ENCODE results near the gene CLEC20A. TPM values are rescaled to one million over a fixed set of nuclear protein-coding genes. Genes with fewer than 3 reads are reported as not detected.

The CLEC20A gene
- total and polyA plus RNA-seq, 2 experiments from 2014 or later: not detected

DNA sequence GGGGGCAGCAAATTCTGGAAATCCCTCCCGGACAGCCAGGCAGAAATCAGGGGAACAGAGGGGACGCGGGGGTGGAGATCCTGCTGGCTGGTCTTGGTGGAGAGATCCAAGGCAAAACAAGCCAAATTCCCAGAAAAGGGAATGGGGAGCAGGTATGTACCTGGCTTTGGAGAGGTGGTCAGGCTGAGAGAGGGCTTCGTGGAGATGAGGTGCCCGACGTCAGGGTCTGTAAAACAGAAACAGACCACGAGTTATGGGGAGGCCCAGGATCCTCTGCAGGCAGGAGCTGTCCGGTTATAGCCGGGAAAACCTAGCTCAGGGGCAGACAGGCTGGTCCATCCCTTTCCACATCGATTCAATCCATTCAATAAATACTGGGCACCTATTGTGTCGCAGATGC, 4.4 kb downstream of the CLEC20A start:
- DNase-seq (ENCODE audit: low spot score): no peak

More for the DNA sequence above, 4.4 kb downstream of the CLEC20A start:
- no peak for ATAC-seq
- Histone ChIP-seq H3K4me3 (no peak overlapping the region), H3K27me3 (ENCODE audit: insufficient read depth) (no peaks in the 10 kb centered on the region), H3K4me1 (ENCODE audit: insufficient read depth) (no peaks in the 10 kb centered on the region), H3K79me2 (replicated peaks; ENCODE audit: insufficient read depth) (no peaks in the 10 kb centered on the region), H4K20me1 (replicated peaks; ENCODE audit: insufficient read depth) (no peaks in the 10 kb centered on the region), H3K4me2 (no peak overlapping the region), H3K9me2 (ENCODE audit: insufficient read depth) (no peaks in the 10 kb centered on the region; the same call in 1 of the 2 replicates), H3K36me3 (ENCODE audit: insufficient read depth) (no peaks in the 10 kb centered on the region), H3K27ac (ENCODE audit: low read depth) (no peak overlapping the region), H2AFZ (peak overlapping the region; percentile 56; the same call in 1 of the 2 replicates), H3F3A (replicated peaks; ENCODE audit: low read depth) (0 out of 2 replicates have a peak, but pooled peaks cover 3% of the 10 kb centered on the region)
- peaks cover 6% of the 10 kb centered on the region; the same call in 2 of the 3 replicates for H3K4me1 Mint-ChIP-seq
- no peaks in the 10 kb centered on the region; the same call in 1 of the 3 replicates for H3K9me3 Mint-ChIP-seq
- H3K27me3 Mint-ChIP-seq (ENCODE audit: insufficient read depth, low read depth, poor library complexity): peaks cover 8% of the 10 kb centered on the region
- H3K36me3 Mint-ChIP-seq (ENCODE audit: low read depth): no peaks in the 10 kb centered on the region; the same call in 2 of the 3 replicates
- H3K27ac Mint-ChIP-seq: no peak overlapping the region
- TF ChIP-seq NANOG (IDR thresholded peaks at IDR 0.05; ENCODE audit: borderline replicate concordance) (no peak), CREB1 (CRISPR knock-in tag; IDR thresholded peaks at IDR 0.05; ENCODE audit: low read depth) (no peak)
- TF ChIP-seq, protein P1, sequence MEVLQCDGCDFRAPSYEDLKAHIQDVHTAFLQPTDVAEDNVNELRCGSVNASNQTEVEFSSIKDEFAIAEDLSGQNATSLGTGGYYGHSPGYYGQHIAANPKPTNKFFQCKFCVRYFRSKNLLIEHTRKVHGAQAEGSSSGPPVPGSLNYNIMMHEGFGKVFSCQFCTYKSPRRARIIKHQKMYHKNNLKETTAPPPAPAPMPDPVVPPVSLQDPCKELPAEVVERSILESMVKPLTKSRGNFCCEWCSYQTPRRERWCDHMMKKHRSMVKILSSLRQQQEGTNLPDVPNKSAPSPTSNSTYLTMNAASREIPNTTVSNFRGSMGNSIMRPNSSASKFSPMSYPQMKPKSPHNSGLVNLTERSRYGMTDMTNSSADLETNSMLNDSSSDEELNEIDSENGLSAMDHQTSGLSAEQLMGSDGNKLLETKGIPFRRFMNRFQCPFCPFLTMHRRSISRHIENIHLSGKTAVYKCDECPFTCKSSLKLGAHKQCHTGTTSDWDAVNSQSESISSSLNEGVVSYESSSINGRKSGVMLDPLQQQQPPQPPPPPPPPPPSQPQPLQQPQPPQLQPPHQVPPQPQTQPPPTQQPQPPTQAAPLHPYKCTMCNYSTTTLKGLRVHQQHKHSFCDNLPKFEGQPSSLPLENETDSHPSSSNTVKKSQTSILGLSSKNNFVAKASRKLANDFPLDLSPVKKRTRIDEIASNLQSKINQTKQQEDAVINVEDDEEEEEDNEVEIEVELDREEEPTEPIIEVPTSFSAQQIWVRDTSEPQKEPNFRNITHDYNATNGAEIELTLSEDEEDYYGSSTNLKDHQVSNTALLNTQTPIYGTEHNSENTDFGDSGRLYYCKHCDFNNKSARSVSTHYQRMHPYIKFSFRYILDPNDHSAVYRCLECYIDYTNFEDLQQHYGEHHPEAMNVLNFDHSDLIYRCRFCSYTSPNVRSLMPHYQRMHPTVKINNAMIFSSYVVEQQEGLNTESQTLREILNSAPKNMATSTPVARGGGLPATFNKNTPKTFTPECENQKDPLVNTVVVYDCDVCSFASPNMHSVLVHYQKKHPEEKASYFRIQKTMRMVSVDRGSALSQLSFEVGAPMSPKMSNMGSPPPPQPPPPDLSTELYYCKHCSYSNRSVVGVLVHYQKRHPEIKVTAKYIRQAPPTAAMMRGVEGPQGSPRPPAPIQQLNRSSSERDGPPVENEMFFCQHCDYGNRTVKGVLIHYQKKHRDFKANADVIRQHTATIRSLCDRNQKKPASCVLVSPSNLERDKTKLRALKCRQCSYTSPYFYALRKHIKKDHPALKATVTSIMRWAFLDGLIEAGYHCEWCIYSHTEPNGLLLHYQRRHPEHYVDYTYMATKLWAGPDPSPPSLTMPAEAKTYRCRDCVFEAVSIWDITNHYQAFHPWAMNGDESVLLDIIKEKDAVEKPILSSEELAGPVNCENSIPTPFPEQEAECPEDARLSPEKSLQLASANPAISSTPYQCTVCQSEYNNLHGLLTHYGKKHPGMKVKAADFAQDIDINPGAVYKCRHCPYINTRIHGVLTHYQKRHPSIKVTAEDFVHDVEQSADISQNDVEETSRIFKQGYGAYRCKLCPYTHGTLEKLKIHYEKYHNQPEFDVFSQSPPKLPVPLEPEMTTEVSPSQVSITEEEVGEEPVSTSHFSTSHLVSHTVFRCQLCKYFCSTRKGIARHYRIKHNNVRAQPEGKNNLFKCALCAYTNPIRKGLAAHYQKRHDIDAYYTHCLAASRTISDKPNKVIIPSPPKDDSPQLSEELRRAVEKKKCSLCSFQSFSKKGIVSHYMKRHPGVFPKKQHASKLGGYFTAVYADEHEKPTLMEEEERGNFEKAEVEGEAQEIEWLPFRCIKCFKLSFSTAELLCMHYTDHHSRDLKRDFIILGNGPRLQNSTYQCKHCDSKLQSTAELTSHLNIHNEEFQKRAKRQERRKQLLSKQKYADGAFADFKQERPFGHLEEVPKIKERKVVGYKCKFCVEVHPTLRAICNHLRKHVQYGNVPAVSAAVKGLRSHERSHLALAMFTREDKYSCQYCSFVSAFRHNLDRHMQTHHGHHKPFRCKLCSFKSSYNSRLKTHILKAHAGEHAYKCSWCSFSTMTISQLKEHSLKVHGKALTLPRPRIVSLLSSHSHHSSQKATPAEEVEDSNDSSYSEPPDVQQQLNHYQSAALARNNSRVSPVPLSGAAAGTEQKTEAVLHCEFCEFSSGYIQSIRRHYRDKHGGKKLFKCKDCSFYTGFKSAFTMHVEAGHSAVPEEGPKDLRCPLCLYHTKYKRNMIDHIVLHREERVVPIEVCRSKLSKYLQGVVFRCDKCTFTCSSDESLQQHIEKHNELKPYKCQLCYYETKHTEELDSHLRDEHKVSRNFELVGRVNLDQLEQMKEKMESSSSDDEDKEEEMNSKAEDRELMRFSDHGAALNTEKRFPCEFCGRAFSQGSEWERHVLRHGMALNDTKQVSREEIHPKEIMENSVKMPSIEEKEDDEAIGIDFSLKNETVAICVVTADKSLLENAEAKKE (CRISPR knock-in tag; IDR thresholded peaks at IDR 0.05): no peak
- TF ChIP-seq, protein P2, sequence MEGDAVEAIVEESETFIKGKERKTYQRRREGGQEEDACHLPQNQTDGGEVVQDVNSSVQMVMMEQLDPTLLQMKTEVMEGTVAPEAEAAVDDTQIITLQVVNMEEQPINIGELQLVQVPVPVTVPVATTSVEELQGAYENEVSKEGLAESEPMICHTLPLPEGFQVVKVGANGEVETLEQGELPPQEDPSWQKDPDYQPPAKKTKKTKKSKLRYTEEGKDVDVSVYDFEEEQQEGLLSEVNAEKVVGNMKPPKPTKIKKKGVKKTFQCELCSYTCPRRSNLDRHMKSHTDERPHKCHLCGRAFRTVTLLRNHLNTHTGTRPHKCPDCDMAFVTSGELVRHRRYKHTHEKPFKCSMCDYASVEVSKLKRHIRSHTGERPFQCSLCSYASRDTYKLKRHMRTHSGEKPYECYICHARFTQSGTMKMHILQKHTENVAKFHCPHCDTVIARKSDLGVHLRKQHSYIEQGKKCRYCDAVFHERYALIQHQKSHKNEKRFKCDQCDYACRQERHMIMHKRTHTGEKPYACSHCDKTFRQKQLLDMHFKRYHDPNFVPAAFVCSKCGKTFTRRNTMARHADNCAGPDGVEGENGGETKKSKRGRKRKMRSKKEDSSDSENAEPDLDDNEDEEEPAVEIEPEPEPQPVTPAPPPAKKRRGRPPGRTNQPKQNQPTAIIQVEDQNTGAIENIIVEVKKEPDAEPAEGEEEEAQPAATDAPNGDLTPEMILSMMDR (conservative IDR thresholded peaks at IDR 0.05; ENCODE audit: low read depth in 2 of 2): peak in 1 of 2 experiments; percentile 11; a peak in 1 of 4 replicates
- TF ChIP-seq, protein P3, sequence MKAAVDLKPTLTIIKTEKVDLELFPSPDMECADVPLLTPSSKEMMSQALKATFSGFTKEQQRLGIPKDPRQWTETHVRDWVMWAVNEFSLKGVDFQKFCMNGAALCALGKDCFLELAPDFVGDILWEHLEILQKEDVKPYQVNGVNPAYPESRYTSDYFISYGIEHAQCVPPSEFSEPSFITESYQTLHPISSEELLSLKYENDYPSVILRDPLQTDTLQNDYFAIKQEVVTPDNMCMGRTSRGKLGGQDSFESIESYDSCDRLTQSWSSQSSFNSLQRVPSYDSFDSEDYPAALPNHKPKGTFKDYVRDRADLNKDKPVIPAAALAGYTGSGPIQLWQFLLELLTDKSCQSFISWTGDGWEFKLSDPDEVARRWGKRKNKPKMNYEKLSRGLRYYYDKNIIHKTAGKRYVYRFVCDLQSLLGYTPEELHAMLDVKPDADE (IDR thresholded peaks at IDR 0.05): no peak
- H3K4me3 Mint-ChIP-seq: no peak overlapping the region

Measured in GM23338 (cell line).